HG02610 (cell line): ENCODE data around the gene ASB9.
"Not testable (repeated sequence)": the region's sequence is repeated elsewhere in the genome, so short reads cannot be mapped to it uniquely, and the experiment has no call there.

ENCODE experiments used
- ATAC-seq: cut with Tn5 transposase; IDR thresholded peaks from one replicate; pipeline ENCODE4 v1.9.1; 2021; ENCODE audit warnings: mild to moderate bottlenecking, moderate library complexity; ENCODE audit not compliant: unreplicated experiment

The ASB9 gene

DNA sequence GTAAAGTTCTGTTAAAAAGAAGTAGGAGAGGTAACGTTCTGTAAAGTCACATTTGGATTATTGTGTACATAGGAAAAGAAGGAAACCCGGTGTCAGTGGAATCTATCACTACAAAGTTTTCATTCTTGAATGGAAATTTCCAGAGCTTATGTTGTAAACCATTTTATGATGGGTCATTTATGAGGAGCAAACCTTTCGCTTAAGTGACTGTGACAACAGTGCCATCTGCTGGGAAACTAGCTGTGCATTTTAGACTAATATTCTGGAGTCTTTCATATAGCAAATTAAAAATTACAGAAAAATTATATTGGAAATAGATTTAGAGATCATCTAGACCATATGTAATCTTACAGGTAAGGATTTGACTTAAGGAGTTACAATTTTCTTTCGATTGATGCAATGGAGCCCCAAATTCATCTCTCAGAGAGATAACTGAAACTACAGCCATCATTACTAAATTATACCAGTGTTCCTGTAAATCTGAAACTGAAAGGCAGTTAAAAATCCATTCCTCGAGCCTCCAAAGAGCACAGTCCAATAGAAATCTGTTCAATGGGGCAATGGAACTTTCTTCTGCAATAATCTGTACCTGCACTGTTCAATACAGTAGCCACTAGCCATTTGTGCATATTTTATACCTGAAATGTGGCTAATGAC, 26.9 kb downstream of the ASB9 start:
- ATAC-seq = no peak

GRCh38 chrX:15241301-15241700, 28.6 kb downstream of the ASB9 start:
- no peak for ATAC-seq

GRCh38 chrX:15240414-15240813, 29.5 kb downstream of the ASB9 start:
- no peak for ATAC-seq

- no peak for ATAC-seq
Observed at GRCh38 chrX:15236146-15236545, 33.7 kb downstream of the ASB9 start.

- ATAC-seq = no peak
Observed at GRCh38 chrX:15235001-15235400, 34.9 kb downstream of the ASB9 start.

- ATAC-seq = no peak
Observed at GRCh38 chrX:15233416-15234015, 36.4 kb downstream of the ASB9 start.

GRCh38 chrX:15224747-15225146, 45.1 kb downstream of the ASB9 start:
- no peak for ATAC-seq

DNA sequence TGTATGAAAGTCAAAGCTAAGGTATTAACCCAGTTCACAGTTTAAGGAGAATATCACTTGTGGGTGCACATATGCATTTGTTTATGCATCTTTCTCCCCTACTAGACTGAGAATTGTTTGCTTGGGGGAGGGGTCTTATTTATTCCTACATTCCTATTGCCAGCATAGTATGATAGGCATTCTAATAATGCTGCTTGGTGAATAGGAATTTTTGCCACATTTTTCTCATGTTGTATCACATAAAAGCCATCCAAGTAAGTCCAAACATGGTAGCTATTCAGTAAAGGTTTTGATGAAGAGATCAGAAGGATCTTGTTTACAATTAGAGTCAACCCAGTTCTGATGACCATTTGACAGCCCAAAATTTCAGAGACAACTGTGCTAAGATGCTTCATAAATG, 48.6 kb downstream of the ASB9 start:
- no peak for ATAC-seq

- ATAC-seq = no peak
Observed at GRCh38 chrX:15217161-15217560, 52.7 kb downstream of the ASB9 start.

- ATAC-seq = no peak
Observed at GRCh38 chrX:15216280-15216679, 53.6 kb downstream of the ASB9 start.

DNA sequence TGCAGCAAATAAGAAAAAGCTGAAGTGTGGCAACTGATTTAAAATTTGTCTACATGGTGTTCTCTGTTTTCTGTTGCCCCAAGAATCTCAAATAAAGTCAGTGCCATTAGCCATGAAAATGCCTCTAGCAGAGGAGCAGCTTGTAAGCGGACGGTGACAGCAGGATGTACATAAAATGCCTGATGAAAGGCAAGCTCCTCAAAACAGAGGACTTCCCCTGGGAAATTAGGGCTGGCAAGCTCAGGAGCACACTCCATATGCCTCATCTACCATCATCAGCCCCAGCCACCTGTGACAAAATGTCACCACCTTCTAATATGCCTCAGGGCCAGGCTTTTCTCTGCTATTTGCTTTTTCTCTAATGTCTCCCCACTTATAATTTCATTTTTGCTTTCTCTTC, 54.5 kb downstream of the ASB9 start:
- no peak for ATAC-seq

DNA sequence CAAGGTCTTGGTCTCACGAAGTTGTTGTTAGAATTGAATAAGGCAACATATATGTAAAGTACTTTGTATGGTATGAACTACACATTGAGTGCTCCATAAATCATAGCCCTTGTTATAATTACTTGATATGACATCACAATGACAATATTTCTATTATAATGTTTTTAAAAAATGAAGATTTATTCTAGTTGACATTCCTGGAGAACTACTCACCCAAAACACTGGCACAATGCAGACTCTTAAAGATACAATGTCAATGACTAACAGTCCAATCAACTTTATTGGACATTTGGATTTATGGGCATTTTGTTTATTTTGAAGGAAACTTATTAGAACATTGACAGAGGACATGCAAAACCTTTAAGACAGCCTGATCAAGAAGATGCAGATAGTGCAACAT, 55.3 kb downstream of the ASB9 start:
- no peak for ATAC-seq

GRCh38 chrX:15209096-15209495, 60.8 kb downstream of the ASB9 start:
- ATAC-seq = no peak

DNA sequence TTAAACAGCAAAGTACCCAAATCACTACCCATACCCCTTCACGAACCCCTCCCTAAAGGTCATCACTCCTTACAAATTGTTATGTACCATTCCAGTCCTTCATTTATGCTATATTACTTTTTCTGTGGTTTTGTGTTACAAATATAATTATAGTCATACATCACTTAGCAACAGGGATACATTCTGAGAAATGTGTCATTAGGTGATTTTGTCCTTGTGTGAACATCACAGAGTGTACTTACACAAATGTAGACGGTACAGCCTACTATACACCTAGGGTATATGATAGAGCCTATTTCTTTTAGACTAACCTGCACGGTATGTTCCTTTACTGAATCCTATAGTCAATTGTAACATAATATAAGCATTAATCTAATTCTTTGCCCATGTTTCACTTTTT, 61.9 kb downstream of the ASB9 start:
- ATAC-seq = no peak

GRCh38 chrX:15207384-15207783, 62.5 kb downstream of the ASB9 start:
- no peak for ATAC-seq

- ATAC-seq = no peak
Observed at GRCh38 chrX:15206306-15206705, 63.6 kb downstream of the ASB9 start.

DNA sequence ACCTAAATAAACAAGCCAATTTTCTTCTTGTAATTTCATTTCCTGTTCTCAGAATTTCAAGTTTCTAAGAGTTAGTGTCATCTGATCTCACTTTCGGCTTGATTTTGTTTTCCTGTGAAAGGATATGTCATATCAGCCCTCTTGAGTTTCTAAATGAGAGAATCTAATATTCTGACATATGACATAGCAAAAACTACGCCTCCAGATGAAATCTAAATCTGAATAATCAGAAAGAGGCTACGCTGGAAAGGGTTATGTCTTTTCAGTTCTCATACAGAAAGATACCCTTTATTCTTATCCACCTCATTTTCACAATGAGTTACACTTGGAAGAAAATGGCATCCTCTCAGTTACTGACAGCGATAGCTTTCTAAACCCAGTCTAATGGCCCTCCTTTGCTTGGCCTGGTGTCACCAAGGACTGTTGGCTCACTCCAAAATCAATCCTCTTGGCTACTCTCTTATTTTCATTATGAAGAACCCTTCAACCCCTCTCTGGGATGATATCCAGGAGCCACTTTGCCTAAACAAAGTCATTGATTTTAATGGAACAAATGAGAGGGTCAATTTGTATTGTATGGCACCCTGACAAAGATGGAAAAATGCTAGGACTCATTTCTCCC, 65.6 kb downstream of the ASB9 start:
- ATAC-seq = peak; percentile 70

GRCh38 chrX:15203694-15204093, 66.2 kb downstream of the ASB9 start:
- ATAC-seq = no peak

GRCh38 chrX:15202454-15203177, 67.3 kb downstream of the ASB9 start:
- peak; percentile 58 for ATAC-seq

DNA sequence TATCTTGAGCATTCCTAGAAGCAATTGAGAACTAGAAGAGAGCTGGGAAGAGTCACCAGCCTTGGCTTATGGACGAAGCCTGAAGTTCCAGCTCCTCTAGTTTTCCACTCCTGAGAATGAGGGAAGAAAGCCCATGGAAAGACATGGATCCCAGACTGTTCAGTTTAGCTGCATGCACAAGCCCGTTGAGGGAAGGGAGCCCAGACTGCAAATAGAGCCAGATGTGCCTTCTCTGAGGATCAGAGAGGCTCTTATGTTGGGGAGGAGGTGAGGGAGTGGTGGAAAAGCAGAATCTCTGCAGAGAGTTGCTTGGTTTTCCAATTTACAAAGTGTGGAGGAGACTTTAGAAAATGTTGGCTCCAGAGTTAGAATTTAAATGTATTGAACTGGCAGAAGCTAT, 69.0 kb downstream of the ASB9 start:
- no peak for ATAC-seq

GRCh38 chrX:15198608-15199202, 71.2 kb downstream of the ASB9 start:
- ATAC-seq = not testable (repeated sequence)
